ENCODE results near the gene UNC79.

Gene UNC79

GRCh38 chr14:93543766-93544165 lies 113.0 kb downstream of the UNC79 start:
- Histone ChIP-seq H3K9me3 (ENCODE audit: control insufficient read depth, low read length) (no peaks in the 10 kb centered on the region), H3K36me3 (ENCODE audit: control insufficient read depth, insufficient read depth, low read length) (no peaks in the 10 kb centered on the region), H3K27me3 (ENCODE audit: control insufficient read depth, insufficient read depth, low read length, poor library complexity, severe bottlenecking) (no peaks in the 10 kb centered on the region), H3K27ac (ENCODE audit: insufficient read depth, low read depth, low read length, poor library complexity, severe bottlenecking) (no peak overlapping the region), H3K4me1 (ENCODE audit: control insufficient read depth, insufficient read depth, low read length) (no peaks in the 10 kb centered on the region), H3K4me3 (ENCODE audit: insufficient read depth, low read depth, low read length) (no peak overlapping the region)

GRCh38 chr14:93544212-93544611 lies 113.5 kb downstream of the UNC79 start:
- Histone ChIP-seq H3K4me3 (ENCODE audit: insufficient read depth, low read depth, low read length) (no peak overlapping the region), H3K27me3 (ENCODE audit: control insufficient read depth, insufficient read depth, low read length, poor library complexity, severe bottlenecking) (no peaks in the 10 kb centered on the region), H3K9me3 (ENCODE audit: control insufficient read depth, low read length) (no peaks in the 10 kb centered on the region), H3K4me1 (ENCODE audit: control insufficient read depth, insufficient read depth, low read length) (no peaks in the 10 kb centered on the region), H3K27ac (ENCODE audit: insufficient read depth, low read depth, low read length, poor library complexity, severe bottlenecking) (no peak overlapping the region), H3K36me3 (ENCODE audit: control insufficient read depth, insufficient read depth, low read length) (no peaks in the 10 kb centered on the region)
- WGBS, 2 experiments, result 94 to 96% methylated on average over 2 to 3 of the region's 3 CpGs

GRCh38 chr14:93546642-93547041 lies 115.9 kb downstream of the UNC79 start:
- H3K36me3 ChIP-seq (ENCODE audit: control insufficient read depth, insufficient read depth, low read length), result no peaks in the 10 kb centered on the region
- H3K4me1 ChIP-seq (ENCODE audit: control insufficient read depth, insufficient read depth, low read length), result no peaks in the 10 kb centered on the region
- no peaks in the 10 kb centered on the region for H3K27me3 ChIP-seq (ENCODE audit: control insufficient read depth, insufficient read depth, low read length, poor library complexity, severe bottlenecking)
- 86 to 100% methylated on average over 1 of the region's 1 CpG for WGBS, 2 experiments
- no peaks in the 10 kb centered on the region for H3K9me3 ChIP-seq (ENCODE audit: control insufficient read depth, low read length)
- H3K4me3 ChIP-seq (ENCODE audit: insufficient read depth, low read depth, low read length), result no peak overlapping the region
- no peak overlapping the region for H3K27ac ChIP-seq (ENCODE audit: insufficient read depth, low read depth, low read length, poor library complexity, severe bottlenecking)

- H3K4me3 ChIP-seq (ENCODE audit: insufficient read depth, low read depth, low read length), result no peak overlapping the region
- no peaks in the 10 kb centered on the region for H3K9me3 ChIP-seq (ENCODE audit: control insufficient read depth, low read length)
- 93 to 96% methylated on average over 3 of the region's 3 CpGs for WGBS, 2 experiments
- no peak overlapping the region for H3K27ac ChIP-seq (ENCODE audit: insufficient read depth, low read depth, low read length, poor library complexity, severe bottlenecking)
- no peaks in the 10 kb centered on the region for H3K27me3 ChIP-seq (ENCODE audit: control insufficient read depth, insufficient read depth, low read length, poor library complexity, severe bottlenecking)
- no peaks in the 10 kb centered on the region for H3K4me1 ChIP-seq (ENCODE audit: control insufficient read depth, insufficient read depth, low read length)
- H3K36me3 ChIP-seq (ENCODE audit: control insufficient read depth, insufficient read depth, low read length), result no peaks in the 10 kb centered on the region
These were observed 117.5 kb downstream of the UNC79 start for GRCh38 chr14:93548102-93548843.

- H3K36me3 ChIP-seq (ENCODE audit: control insufficient read depth, insufficient read depth, low read length), result no peaks in the 10 kb centered on the region
- no peak overlapping the region for H3K4me3 ChIP-seq (ENCODE audit: insufficient read depth, low read depth, low read length)
- no peaks in the 10 kb centered on the region for H3K4me1 ChIP-seq (ENCODE audit: control insufficient read depth, insufficient read depth, low read length)
- no peaks in the 10 kb centered on the region for H3K9me3 ChIP-seq (ENCODE audit: control insufficient read depth, low read length)
- no peaks in the 10 kb centered on the region for H3K27me3 ChIP-seq (ENCODE audit: control insufficient read depth, insufficient read depth, low read length, poor library complexity, severe bottlenecking)
- H3K27ac ChIP-seq (ENCODE audit: insufficient read depth, low read depth, low read length, poor library complexity, severe bottlenecking), result no peak overlapping the region
These were observed 118.9 kb downstream of the UNC79 start for GRCh38 chr14:93549595-93549994.

- H3K27me3 ChIP-seq (ENCODE audit: control insufficient read depth, insufficient read depth, low read length, poor library complexity, severe bottlenecking), result no peaks in the 10 kb centered on the region
- H3K4me1 ChIP-seq (ENCODE audit: control insufficient read depth, insufficient read depth, low read length), result peaks cover 3% of the 10 kb centered on the region
- no peaks in the 10 kb centered on the region for H3K36me3 ChIP-seq (ENCODE audit: control insufficient read depth, insufficient read depth, low read length)
- H3K27ac ChIP-seq (ENCODE audit: insufficient read depth, low read depth, low read length, poor library complexity, severe bottlenecking), result no peak overlapping the region
- no peaks in the 10 kb centered on the region for H3K9me3 ChIP-seq (ENCODE audit: control insufficient read depth, low read length)
- WGBS, 2 experiments, result 91 to 92% methylated on average over 9 of the region's 9 CpGs
- no peak overlapping the region for H3K4me3 ChIP-seq (ENCODE audit: insufficient read depth, low read depth, low read length)
These were observed 134.2 kb downstream of the UNC79 start for GRCh38 chr14:93564918-93565317.

GRCh38 chr14:93566065-93566693 lies 135.4 kb downstream of the UNC79 start:
- Histone ChIP-seq H3K4me1 (ENCODE audit: control insufficient read depth, insufficient read depth, low read length) (peaks cover 3% of the 10 kb centered on the region), H3K27ac (ENCODE audit: insufficient read depth, low read depth, low read length, poor library complexity, severe bottlenecking) (no peak overlapping the region), H3K4me3 (ENCODE audit: insufficient read depth, low read depth, low read length) (no peak overlapping the region), H3K27me3 (ENCODE audit: control insufficient read depth, insufficient read depth, low read length, poor library complexity, severe bottlenecking) (no peaks in the 10 kb centered on the region), H3K9me3 (ENCODE audit: control insufficient read depth, low read length) (no peaks in the 10 kb centered on the region), H3K36me3 (ENCODE audit: control insufficient read depth, insufficient read depth, low read length) (no peaks in the 10 kb centered on the region)
- 91 to 92% methylated on average over 10 of the region's 10 CpGs for WGBS, 2 experiments

- WGBS, 2 experiments, result 92% methylated on average over 4 to 5 of the region's 5 CpGs
- Histone ChIP-seq H3K27ac (ENCODE audit: insufficient read depth, low read depth, low read length, poor library complexity, severe bottlenecking) (no peak overlapping the region), H3K36me3 (ENCODE audit: control insufficient read depth, insufficient read depth, low read length) (no peaks in the 10 kb centered on the region), H3K4me1 (ENCODE audit: control insufficient read depth, insufficient read depth, low read length) (no peaks in the 10 kb centered on the region), H3K4me3 (ENCODE audit: insufficient read depth, low read depth, low read length) (no peak overlapping the region), H3K27me3 (ENCODE audit: control insufficient read depth, insufficient read depth, low read length, poor library complexity, severe bottlenecking) (no peaks in the 10 kb centered on the region), H3K9me3 (ENCODE audit: control insufficient read depth, low read length) (no peaks in the 10 kb centered on the region)
These were observed 140.5 kb downstream of the UNC79 start for GRCh38 chr14:93571275-93571674.

- Histone ChIP-seq H3K9me3 (ENCODE audit: control insufficient read depth, low read length) (no peaks in the 10 kb centered on the region), H3K4me3 (ENCODE audit: insufficient read depth, low read depth, low read length) (no peak overlapping the region), H3K36me3 (ENCODE audit: control insufficient read depth, insufficient read depth, low read length) (no peaks in the 10 kb centered on the region), H3K27ac (ENCODE audit: insufficient read depth, low read depth, low read length, poor library complexity, severe bottlenecking) (no peak overlapping the region), H3K4me1 (ENCODE audit: control insufficient read depth, insufficient read depth, low read length) (no peaks in the 10 kb centered on the region), H3K27me3 (ENCODE audit: control insufficient read depth, insufficient read depth, low read length, poor library complexity, severe bottlenecking) (no peaks in the 10 kb centered on the region)
- 98 to 100% methylated on average over 2 to 3 of the region's 3 CpGs for WGBS, 2 experiments
These were observed 148.4 kb downstream of the UNC79 start for GRCh38 chr14:93579178-93579577.

- no peaks in the 10 kb centered on the region for H3K27me3 ChIP-seq (ENCODE audit: control insufficient read depth, insufficient read depth, low read length, poor library complexity, severe bottlenecking)
- no peaks in the 10 kb centered on the region for H3K9me3 ChIP-seq (ENCODE audit: control insufficient read depth, low read length)
- 81 to 89% methylated on average over 10 of the region's 10 CpGs for WGBS, 2 experiments
- no peaks in the 10 kb centered on the region for H3K36me3 ChIP-seq (ENCODE audit: control insufficient read depth, insufficient read depth, low read length)
- no peaks in the 10 kb centered on the region for H3K4me1 ChIP-seq (ENCODE audit: control insufficient read depth, insufficient read depth, low read length)
- H3K27ac ChIP-seq (ENCODE audit: insufficient read depth, low read depth, low read length, poor library complexity, severe bottlenecking), result no peak overlapping the region
- H3K4me3 ChIP-seq (ENCODE audit: insufficient read depth, low read depth, low read length), result no peak overlapping the region
These were observed 151.8 kb downstream of the UNC79 start for GRCh38 chr14:93582516-93582915.

All from ectodermal cell (in vitro differentiated cells).